GF-D8 (cell line): ENCODE data around the gene HTR1D.

Source experiments
- DNase-seq: peaks from one replicate; lab custom pipeline; 2025; lab: John Stamatoyannopoulos, UW

HTR1D gene

GRCh38 chr1:23184212-23184934 lies 32.9 kb downstream of the HTR1D start:
- no peak for DNase-seq

GRCh38 chr1:23179862-23180261 lies 37.4 kb downstream of the HTR1D start:
- DNase-seq = no peak

GRCh38 chr1:23178950-23179349 lies 38.4 kb downstream of the HTR1D start:
- DNase-seq = no peak

DNA sequence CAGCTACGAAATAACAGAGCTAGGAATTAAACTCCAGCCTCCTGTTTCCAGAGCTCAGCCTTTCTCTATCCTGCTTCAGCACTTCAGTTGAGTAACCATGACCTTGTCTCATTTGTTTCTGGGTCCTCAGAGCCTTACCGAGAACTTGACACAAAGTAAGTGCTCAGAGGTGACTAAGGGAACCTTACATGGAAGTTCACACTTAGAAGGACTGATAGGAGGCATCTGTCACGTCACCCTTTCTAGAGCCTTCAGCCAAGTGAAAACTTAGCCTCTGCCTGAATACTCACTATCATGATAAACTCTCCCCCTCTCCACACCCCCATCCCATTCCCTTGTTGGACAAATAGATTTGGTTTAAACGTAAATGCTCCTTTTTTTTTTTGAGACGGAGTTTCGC lies 38.9 kb downstream of the HTR1D start:
- no peak for DNase-seq

- peak; percentile 27 for DNase-seq
Observed at GRCh38 chr1:23177438-23178380, 39.6 kb downstream of the HTR1D start.

DNA sequence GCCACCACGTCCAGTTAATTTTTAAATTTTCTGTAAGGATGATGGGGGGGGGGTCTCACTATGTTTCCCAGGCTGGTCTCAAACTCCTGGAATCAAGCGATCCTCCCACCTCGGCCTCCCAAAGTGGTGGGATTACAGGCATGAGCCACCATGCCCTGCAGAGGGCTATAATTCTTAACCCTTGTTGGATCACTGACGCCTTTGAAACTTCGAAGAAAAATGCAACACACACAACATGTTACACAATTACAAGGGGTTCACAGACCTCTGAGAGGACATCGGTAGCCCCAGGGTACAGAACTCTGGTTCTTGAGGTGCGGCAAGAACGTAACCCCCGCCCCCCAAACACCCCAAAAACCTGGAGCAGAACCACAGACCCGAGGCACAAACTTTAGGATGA lies 40.3 kb downstream of the HTR1D start:
- DNase-seq = no peak

- no peak for DNase-seq
Observed at GRCh38 chr1:23174426-23175110, 42.7 kb downstream of the HTR1D start.

DNA sequence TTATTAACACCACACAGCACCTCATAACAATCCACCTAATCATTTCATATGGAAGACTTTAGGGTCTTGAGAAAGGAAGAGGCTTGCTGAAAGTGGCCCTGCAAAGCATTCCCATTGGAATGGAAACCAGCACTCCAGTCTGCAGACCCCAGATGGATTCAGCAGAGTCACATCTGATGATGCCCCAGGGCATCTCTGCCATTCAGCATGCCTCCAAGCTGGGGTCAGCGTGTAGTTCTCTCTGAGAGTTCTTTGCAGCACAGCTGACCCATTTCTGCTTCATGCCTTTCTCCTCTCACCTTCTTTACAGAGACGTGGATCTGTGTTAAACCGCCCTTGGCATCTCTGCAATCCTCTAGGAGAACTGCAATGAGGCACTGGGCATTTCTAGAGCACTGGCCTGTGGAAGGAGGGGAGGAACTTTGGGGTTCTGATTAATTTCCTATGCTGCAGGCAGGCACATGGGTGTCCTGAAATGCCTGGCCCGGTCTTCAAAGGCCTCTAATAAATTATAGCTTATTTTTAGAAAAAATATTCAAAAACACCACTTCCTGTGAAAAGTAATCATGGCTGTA lies 46.0 kb downstream of the HTR1D start:
- no peak for DNase-seq

DNA sequence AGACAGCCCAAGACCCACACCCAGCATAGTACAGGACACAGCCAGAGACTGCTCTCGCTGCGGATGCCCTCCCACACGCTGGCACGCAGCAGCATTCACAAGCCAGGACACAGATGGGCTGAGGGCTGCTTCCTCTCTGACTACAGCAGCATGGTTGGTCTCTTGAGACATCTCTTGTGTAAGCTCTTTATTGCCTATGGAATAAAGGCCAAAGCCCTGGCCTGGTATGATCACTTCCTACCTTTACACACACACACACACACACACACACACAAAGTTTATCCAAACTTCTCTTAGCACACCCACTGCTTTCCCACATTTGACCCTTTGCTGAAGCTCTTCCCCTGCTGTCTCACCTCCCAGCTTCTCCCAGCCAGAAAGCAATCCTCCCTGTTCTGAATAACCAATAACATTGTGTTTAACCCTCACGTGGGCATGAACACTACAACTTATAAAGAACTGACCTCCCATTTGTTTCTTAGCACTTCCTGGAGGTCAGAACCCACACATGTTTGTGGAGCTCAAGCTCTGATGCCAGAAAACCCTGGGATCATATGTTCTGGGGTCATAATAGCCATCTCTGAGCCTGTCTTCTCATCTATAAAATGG lies 47.5 kb downstream of the HTR1D start:
- peak; percentile 97 for DNase-seq

- no peak for DNase-seq
Observed at GRCh38 chr1:23169195-23169575, 48.1 kb downstream of the HTR1D start.

DNA sequence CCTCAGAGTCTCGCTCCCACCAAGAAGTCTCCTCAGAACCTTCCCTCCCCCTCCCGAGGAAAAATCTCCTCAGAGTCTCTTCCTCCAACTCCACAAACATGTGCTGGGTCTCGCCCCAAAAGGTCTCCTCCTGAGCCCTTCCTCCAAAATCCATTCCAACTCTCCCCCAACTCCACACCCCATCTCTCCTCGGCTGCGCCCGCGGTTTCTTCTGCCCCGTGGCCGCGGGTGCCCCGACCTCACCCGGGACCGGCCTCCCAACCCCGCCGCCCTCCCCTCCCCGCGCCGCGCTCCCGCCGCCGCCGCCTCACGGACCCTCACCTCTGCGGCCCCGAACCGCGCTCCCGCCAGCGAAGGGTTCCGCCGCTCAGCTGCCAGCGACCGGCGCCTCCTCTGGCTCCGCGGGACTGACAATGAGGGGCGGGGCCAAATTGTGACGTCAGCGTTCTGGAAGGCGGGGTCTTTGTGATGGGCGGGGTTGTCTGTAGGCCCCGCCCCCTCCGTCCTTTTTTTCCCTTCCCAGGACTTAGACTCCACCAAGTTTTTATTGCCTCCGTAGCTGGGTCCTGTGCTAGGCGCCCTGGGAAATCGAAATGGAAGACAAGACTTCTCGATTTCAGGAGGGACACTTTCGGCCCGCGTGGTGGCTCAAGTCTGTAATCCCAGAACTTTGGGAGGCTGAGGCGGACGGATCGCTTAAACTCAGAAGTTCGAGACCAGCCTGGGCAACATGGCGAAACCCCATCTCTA lies 48.7 kb downstream of the HTR1D start, which contains the start of gene LUZP1:
Gene LUZP1 (minus strand): TSS at position 412 of the 750 bp plus-strand sequence.
- peak; percentile 45 for DNase-seq

- no peak for DNase-seq
Observed at GRCh38 chr1:23168079-23168444, 49.2 kb downstream of the HTR1D start.

DNA sequence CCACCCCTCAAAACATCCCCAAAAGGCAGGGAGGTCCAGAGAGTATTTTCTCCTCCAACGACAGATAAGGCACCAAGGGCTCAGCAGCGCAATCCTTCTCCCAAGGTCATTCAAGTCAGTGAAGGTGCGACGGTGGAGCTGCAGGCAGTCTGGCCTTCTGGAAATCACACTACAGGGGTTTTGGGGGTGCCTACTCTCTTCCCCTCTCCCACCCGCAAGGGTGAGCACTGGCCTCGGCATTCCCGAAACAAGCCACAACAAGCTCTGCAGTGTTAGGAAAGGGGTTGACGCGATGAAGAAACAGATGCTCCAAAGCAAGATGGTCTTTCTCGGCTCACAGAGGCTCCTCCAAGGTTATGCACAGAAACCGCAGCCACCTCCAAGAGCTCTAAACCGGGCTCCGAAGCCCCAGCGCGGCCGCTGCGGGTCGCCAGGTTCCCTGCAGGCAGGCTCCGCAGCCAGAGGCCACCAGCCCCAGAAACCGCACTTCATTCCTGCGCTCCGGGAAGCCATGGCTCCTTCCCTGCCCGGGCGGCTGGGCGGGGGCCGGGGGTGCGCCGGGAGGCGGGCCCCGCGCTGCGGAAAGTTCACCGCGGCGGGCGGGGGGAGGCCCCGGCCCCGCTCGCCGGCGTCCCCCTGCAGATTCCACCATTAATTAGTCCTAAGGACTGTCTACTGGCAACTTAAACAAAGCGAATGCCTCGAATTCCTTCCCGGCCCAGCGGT lies 49.8 kb downstream of the HTR1D start:
- no peak for DNase-seq

GRCh38 chr1:23166854-23167253 lies 50.4 kb downstream of the HTR1D start:
- no peak for DNase-seq

- no peak for DNase-seq
Observed at GRCh38 chr1:23163395-23163794, 53.9 kb downstream of the HTR1D start.

DNA sequence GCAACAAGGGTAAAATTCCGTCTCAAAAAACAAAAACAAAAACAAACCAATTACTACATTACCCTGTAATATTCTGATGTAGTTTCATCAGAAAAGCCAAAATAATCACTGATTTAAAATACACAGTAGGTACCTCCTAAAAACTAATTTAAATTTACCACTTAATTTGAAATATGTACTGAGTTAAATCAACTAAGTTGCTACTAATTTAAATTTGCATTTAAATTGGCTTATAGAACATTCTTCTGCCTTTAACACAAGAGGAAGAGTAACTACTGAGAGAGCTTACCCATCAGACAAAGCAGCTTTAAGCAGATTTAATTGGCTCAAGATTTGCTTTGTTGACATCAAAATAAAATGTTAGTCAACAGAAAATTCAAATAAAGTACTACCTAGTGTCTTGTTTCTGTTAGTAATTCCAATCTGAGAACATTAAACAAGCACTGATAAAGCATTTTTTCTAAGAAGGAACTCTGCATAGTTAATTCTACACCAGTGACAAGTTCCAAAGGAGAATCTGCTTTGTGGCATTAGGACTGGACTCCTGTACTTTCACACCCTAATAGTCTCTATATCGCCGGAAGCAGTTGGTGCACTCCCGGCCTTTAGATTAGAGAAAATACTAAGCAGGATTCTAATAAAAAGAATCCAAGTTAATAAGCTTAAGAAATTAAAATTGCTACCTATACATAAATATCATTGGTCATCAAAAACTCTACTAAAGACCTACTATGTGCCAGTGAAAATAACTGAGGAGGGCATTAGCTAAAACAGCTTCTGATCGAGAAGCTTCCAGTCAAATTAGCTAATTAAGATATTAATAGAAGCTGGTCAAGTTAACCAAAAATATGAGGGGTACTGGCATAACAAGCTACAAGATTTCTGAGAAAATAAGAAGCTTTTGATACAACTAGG lies 57.1 kb downstream of the HTR1D start:
- DNase-seq = no peak

GRCh38 chr1:23156940-23157339 lies 60.4 kb downstream of the HTR1D start:
- DNase-seq = no peak

DNA sequence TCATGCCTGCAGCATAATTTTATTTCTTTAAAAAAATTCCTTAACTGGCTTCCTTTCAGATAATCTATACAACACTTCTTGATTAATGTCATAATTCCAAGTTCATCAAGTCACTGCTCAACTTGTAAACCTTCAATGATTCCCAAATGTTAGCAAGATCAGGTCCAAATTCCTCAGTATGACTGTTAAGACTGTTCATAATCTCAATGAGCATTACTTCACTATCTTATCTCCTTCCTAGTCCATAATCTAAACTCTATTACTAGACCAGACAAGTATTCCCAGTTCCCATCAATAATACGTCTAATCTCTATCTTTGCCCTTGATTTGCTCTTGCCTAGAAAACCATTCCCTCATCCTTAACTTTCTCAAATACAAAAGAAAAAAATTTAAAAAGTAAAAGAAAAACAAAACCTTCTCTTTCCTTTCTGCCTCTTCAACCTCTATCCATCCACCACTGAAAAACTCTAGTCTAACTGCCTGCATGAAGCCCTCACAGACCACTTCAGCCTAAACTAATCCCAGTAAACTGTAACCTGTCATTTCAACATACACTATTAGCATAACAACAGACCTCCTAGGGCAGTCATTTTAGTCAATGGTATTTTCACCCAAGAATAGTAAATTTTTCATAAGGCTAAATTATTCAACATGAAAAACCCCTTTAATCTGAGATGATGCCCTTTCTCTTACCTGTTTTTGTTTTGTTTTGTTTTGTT lies 64.2 kb downstream of the HTR1D start:
- DNase-seq = no peak

- DNase-seq = no peak
Observed at GRCh38 chr1:23150742-23151141, 66.6 kb downstream of the HTR1D start.
